Peyer's patch (tissue), 4 donors: ENCODE measurements around the gene CDKN2AIP. TPM values are rescaled to one million over a fixed set of nuclear protein-coding genes. Genes with fewer than 3 reads are reported as not detected.

Experiments used
- DNase-seq, 3 donors: peaks; one replicate each; pipeline ENCODE4 v3.0.0-alpha.2; 2017 to 2019
- H3K27ac ChIP-seq, 4 donors: fragments of 200-600 bp; sonication (generic); one replicate each; pipeline ENCODE4 v1.5.1; 2016 to 2019
- H3K27me3 ChIP-seq, 2 donors: fragments of 200-600 bp; sonication (generic); one replicate each; pipeline ENCODE4 v1.5.1; 2019
- H3K36me3 ChIP-seq, 3 donors: fragments of 200-600 bp; sonication (generic); one replicate each; pipeline ENCODE4 v1.5.1; 2016 to 2019
- H3K4me1 ChIP-seq, 4 donors: fragments of 200-600 bp; sonication (generic); one replicate each; pipeline ENCODE4 v1.5.1; 2016 to 2019
- H3K4me3 ChIP-seq, 4 donors: fragments of 200-600 bp; sonication (generic); 1 replicate in 3 of 4; 2 replicates in 1 of 4; pipeline ENCODE4 v1.5.1; 2016 to 2019; ENCODE audit warnings: mild to moderate bottlenecking in 1 of 4
- H3K9me3 ChIP-seq, 4 donors: fragments of 200-600 bp; sonication (generic); one replicate each; pipeline ENCODE4 v1.5.1; 2016 to 2019; ENCODE audit warnings: mild to moderate bottlenecking in 1 of 4
- CTCF ChIP-seq, 6 experiments: fragments of 450-650 bp in 4 of 6; fragments of 200-600 bp in 2 of 6; sonication (generic) in 1 of 6; IDR thresholded peaks; one replicate each; pipeline ENCODE4 v1.5.1; 2017 to 2019; ENCODE audit warnings: antibody characterized with exemption in 6 of 6, mild to moderate bottlenecking in 3 of 6, moderate library complexity in 1 of 6
- POLR2A ChIP-seq, 2 donors: fragments of 450-650 bp; IDR thresholded peaks; one replicate each; pipeline ENCODE4 v1.5.1; 2017; ENCODE audit warnings: antibody characterized with exemption in 2 of 2, mild to moderate bottlenecking in 2 of 2, moderate library complexity in 2 of 2
- total RNA-seq, 4 donors: library from RNA; depleted of rRNA; stranded (reverse); fragments of >200 nt; gene quantifications; one replicate each; pipeline ENCODE4 v1.1.0, GENCODE V29; 2016

Gene CDKN2AIP
- total RNA-seq, 4 donors from 2014 or later: 17.9 to 25.2 (median 19.9) TPM

- Histone ChIP-seq H3K9me3 (no peaks in the 10 kb centered on the region), H3K4me3 (no peak overlapping the region), H3K27ac (no peak overlapping the region), H3K36me3 (no peaks in the 10 kb centered on the region), H3K4me1 (no peaks in the 10 kb centered on the region), H3K27me3 (no peaks in the 10 kb centered on the region)
- TF ChIP-seq POLR2A (IDR thresholded peaks at IDR 0.05) (no peak), CTCF (IDR thresholded peaks at IDR 0.05) (no peak)
- DNase-seq: peak in 1 of 3 donors; percentile 21
These were observed 27.3 kb upstream of the CDKN2AIP start for GRCh38 chr4:183416879-183417755.

GRCh38 chr4:183422962-183423631, 21.3 kb upstream of the CDKN2AIP start:
- Histone ChIP-seq H3K4me3 (no peak overlapping the region), H3K9me3 (no peaks in the 10 kb centered on the region), H3K4me1 (no peaks in the 10 kb centered on the region), H3K36me3 (no peaks in the 10 kb centered on the region), H3K27me3 (no peaks in the 10 kb centered on the region), H3K27ac (no peak overlapping the region)
- DNase-seq: no peak
- TF ChIP-seq CTCF (IDR thresholded peaks at IDR 0.05): no peak
- no peak for TF ChIP-seq POLR2A (IDR thresholded peaks at IDR 0.05)

- no peaks in the 10 kb centered on the region for H3K27me3 ChIP-seq
- no peaks in the 10 kb centered on the region for H3K36me3 ChIP-seq
- H3K27ac ChIP-seq: no peak overlapping the region
- H3K9me3 ChIP-seq: no peaks in the 10 kb centered on the region
- DNase-seq: no peak
- no peaks in the 10 kb centered on the region for H3K4me1 ChIP-seq
- H3K4me3 ChIP-seq: no peak overlapping the region
- TF ChIP-seq POLR2A (IDR thresholded peaks at IDR 0.05): no peak
- TF ChIP-seq CTCF (IDR thresholded peaks at IDR 0.05): no peak
These were observed 20.2 kb upstream of the CDKN2AIP start for GRCh38 chr4:183424109-183424744.

GRCh38 chr4:183426507-183426906, 17.9 kb upstream of the CDKN2AIP start:
- Histone ChIP-seq H3K9me3 (no peaks in the 10 kb centered on the region), H3K4me1 (peaks cover 0 to 6% (median 0%) of the 10 kb centered on the region in 4 donors), H3K4me3 (no peak overlapping the region), H3K27ac (no peak overlapping the region), H3K27me3 (no peaks in the 10 kb centered on the region), H3K36me3 (no peaks in the 10 kb centered on the region)
- TF ChIP-seq CTCF (IDR thresholded peaks at IDR 0.05): no peak
- no peak for DNase-seq

GRCh38 chr4:183429489-183429888, 14.9 kb upstream of the CDKN2AIP start:
- DNase-seq: no peak
- Histone ChIP-seq H3K4me1 (peaks cover 0 to 6% (median 0%) of the 10 kb centered on the region in 4 donors), H3K27me3 (no peaks in the 10 kb centered on the region), H3K9me3 (no peaks in the 10 kb centered on the region), H3K36me3 (no peaks in the 10 kb centered on the region), H3K4me3 (no peak overlapping the region), H3K27ac (no peak overlapping the region)
- TF ChIP-seq CTCF (IDR thresholded peaks at IDR 0.05) (no peak), POLR2A (IDR thresholded peaks at IDR 0.05) (no peak)
